Epithelial cell of proximal tubule (primary cell): ENCODE measurements around the gene KRT3. TPM values are rescaled to one million over a fixed set of nuclear protein-coding genes. Genes with fewer than 3 reads are reported as not detected.

Source experiments
- DNase-seq: peaks from one replicate; pipeline ENCODE4 v3.0.0-alpha.2; 2011; ENCODE audit warnings: low read depth
- H3K4me3 ChIP-seq: 2 replicates; pipeline ENCODE4 v1.5.1; 2011; ENCODE audit warnings: low read depth, mild to moderate bottlenecking, low read length
- total RNA-seq: library from RNA; depleted of rRNA; stranded (reverse); fragments of >200 nt; gene quantifications from 2 replicates; pipeline ENCODE4 v1.2.3, GENCODE V29; 2015
- TF ChIP-seq, protein P1 (sequence below): conservative IDR thresholded peaks from 2 replicates; pipeline ENCODE4 v1.5.1; 2012; ENCODE audit warnings: low read depth, mild to moderate bottlenecking, low read length

KRT3 gene
- total RNA-seq, 1 donor from 2014 or later: 0.06 TPM

DNA sequence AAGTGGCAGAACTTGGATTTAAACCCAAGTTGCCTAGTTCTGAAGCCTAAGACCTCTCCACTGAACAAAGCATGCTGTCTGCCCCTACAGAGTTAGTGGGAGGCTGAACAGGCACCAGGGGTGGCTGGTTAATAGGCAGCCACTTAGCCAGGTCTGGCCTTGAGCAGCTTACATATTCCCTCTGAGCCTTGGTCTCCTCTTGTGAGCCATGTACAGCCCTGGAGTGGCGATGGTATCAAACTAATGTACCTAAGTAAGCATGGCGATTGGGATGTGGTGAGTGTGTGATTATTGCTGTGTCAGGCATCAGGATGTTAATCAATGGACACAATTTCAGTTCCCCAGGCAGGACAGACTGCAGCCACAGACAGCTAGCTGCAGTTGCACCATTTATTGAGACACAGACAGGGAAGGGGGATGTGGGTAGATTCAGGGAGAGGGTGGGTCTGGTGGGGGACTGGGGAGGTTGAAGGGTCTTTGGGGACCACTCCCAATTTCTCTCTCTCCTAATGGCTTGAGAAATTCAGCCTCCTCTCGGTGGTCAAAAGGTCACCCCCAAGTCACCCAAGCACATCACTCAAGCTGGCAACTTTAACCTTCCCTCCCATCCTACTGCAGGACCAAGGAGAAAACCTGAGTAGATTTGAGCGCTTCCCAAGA lies 25.3 kb upstream of the KRT3 start:
- no peak for DNase-seq
- H3K4me3 ChIP-seq: no peak overlapping the region
- TF ChIP-seq, protein P1, sequence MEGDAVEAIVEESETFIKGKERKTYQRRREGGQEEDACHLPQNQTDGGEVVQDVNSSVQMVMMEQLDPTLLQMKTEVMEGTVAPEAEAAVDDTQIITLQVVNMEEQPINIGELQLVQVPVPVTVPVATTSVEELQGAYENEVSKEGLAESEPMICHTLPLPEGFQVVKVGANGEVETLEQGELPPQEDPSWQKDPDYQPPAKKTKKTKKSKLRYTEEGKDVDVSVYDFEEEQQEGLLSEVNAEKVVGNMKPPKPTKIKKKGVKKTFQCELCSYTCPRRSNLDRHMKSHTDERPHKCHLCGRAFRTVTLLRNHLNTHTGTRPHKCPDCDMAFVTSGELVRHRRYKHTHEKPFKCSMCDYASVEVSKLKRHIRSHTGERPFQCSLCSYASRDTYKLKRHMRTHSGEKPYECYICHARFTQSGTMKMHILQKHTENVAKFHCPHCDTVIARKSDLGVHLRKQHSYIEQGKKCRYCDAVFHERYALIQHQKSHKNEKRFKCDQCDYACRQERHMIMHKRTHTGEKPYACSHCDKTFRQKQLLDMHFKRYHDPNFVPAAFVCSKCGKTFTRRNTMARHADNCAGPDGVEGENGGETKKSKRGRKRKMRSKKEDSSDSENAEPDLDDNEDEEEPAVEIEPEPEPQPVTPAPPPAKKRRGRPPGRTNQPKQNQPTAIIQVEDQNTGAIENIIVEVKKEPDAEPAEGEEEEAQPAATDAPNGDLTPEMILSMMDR: no peak

DNA sequence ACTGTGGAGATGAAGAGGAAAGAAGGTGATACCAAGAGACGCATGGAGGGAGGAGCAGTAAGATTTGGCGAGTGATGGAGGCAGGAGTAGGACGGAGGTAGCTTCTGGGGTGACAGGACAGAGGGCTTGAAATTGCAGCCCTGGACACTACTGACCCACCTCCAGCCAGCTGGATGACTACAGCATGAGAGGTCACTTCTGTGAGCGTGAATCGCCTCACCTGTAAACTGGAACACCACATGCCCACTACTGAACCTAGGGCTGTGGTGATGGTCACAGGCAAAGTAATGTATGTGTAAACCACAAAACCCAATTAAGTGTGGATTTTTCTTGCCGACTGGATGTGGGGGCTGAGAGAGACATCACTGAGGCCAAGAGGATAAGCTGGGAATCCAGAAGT lies 24.6 kb upstream of the KRT3 start:
- DNase-seq: no peak
- TF ChIP-seq, protein P1: no peak

DNA sequence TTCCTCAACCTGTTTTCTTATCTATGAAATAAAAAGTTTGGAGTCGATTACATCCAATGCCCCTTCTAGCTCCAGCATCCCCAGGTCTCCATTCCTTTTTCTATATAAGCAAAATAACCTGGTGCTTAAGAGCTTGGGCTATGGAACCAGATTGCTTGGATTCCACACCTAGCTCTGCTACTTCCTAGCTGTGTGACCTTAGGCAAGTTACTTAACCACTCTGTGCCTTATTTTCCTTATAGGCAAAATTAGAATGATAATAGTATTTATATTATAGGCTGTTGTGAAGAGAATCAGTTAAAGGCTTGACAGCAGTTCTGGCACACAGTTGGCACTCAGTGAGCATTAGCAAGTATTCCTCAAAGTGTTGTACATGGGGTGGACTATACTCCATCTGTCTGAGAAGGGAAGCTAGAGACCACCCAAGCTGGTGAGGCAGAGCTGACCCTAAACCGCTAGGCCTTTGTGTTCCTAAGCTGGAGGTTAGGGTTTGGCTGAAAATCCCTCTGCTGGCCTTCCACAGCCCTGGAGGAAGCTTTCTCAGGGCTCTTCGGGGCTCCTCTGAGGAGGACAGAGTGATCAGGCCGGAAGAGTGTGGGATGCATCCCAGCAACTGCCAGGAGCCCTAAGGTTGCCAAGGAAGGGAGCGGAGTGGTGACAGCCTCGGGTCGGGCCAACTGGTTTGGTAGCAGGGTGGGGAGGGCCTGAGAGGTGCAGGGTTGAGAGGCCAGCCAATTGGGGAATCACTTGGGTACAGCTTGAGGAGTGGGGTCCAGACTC lies 24.0 kb upstream of the KRT3 start:
- TF ChIP-seq, protein P1: no peak
- no peak overlapping the region for H3K4me3 ChIP-seq
- DNase-seq: no peak

More for the DNA sequence above, 24.6 kb upstream of the KRT3 start:
- no peak overlapping the region for H3K4me3 ChIP-seq

DNA sequence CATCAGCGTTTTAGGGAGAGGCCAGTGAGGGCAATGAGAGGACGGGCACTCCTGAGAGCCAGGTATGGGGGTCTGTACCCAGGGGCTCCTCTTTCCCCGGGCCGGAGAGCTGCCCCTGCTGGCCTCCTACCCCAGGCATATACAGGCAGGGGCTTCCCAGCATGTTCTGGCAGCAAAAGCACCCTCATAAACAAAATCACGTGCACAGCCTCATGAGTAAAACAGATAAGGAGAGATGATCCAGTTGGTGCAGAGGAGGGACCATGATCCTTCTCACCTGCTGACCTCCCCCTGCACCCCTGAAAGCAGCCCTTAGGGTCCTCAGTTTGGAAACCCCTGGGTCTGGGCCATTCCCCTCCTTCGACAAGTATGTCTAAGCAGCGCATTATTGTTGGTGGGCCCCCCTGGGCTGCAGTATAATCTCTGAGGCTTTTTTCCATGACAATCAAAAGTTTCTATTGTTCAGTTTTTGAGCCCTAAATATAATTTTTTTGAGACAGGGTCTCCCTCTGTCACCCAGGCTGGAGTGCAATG lies 23.0 kb upstream of the KRT3 start:
- DNase-seq: no peak
- TF ChIP-seq, protein P1: no peak
- H3K4me3 ChIP-seq: no peak overlapping the region

DNA sequence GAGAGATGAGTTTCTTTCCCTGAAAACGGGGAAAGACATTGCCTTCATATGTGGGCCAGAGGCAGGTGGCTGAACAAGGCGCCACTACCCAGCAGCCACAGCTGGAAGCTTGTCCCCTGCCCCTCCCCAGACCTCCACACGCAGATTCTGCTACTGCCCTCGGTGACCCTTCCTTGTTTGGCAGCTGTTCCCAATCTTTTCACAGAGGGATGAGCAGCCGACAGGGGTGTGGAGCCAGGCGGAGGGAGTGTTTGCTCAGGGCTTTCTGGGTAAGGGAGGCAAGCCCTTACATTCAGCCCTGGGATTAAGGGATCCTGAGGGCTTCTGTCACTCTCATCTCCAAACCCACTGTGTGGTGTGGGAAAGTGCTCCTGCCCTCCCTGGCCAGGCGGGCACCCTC lies 22.5 kb upstream of the KRT3 start:
- TF ChIP-seq, protein P1: no peak
- DNase-seq: no peak
- H3K4me3 ChIP-seq: no peak overlapping the region

DNA sequence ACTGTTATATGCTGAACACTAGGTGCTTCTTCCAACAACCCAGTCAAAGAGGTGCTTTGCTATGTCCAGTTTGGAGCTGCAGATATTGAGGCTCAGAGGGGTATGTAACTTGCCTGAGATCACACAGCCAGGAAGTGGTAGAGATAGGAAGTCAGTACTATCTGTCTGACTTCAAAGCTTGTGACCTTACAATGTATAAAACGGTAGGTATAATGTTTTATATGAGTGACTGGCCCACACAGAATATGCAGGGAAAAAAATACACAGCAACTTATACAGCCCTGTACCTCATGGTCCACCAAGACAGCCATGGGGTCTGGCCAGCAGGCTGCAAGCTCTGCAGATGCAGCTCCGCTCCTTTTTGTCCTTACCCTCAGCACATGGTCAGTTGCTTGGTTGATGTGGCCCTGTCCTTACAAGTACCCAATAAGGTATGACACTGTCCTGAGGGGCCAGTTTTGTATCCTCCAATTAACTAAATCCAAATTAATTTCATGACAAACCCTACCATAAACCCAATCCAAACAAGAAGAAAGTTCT lies 21.9 kb upstream of the KRT3 start:
- no peak overlapping the region for H3K4me3 ChIP-seq
- DNase-seq: no peak
- TF ChIP-seq, protein P1: no peak
